ENCODE measurements around the gene PTGIR. TPM values are rescaled to one million over a fixed set of nuclear protein-coding genes. Genes with fewer than 3 reads are reported as not detected.
A peak's percentile ranks its signal among the peaks of the same experiment; 100 is the strongest.

Gene PTGIR
- total and polyA plus RNA-seq, 10 of the 15 experiments (the other 5 are each of a cell fraction or from before 2014, with no cell fraction given): 0.34 to 29.1 (median 9.9) TPM

DNA sequence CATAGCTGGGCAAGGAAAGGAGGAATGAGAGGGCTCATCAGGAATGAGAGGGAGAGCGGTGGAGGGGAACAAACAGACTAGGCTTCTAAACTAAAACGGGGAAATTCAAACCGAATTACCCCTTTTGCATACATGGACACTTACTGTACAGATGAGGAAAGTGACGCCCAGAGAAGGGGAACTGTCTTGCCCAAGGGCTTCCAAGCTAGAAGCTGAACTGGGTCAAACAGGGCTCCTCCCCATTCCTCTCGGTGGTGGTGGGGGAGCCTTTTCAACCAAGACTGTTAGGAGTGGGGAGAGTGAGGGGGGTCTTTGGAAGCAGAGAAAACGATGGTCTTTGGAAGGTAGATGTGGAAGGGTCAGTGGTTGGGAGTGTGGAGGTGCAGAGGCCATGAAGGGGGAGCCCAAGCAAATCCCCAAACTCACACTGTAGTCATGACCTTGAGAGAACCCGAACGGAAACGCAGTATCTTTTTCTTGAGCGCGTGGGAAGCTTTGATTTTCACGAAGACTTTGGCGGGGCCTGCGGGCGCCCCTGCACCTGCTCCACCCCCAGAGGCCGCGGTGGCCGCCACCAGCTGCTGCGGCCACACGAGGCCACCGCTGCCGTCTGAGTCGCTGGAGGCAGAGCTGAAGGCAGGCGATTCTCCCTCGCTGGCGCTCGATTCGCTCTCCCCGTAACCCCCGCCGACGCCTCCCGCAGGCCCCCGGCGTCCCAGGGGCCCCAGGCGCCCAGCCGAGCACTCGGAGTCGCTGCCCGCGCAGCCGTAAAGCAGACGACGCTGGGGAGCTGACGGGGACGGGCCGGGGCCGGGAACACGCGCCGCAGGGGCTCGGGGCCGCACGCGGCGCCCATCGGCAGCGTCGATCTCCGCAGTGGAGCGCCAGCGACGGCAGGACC lies 23.4 kb upstream of the PTGIR start (continued):
- 0 out of 4 replicates have a peak, but pooled peaks of 1 of the 2 experiments have one; percentile 15 for TF ChIP-seq EP300 (IDR thresholded peaks at IDR 0.05; ENCODE audit: borderline replicate concordance in 1 of 2, control insufficient read depth in 1 of 2, low read depth in 2 of 2, low read length in 2 of 2)
- peak; percentile 18; the same call in 1 of the 2 replicates for TF ChIP-seq PAX5 (IDR thresholded peaks at IDR 0.05; ENCODE audit: borderline replicate concordance, low read depth, low read length)
- TF ChIP-seq LARP7 (IDR thresholded peaks at IDR 0.05): 0 out of 2 replicates have a peak, but pooled peaks have one; percentile 29
- 0 out of 2 replicates have a peak, but pooled peaks have one; percentile 31 for TF ChIP-seq ESRRA (IDR thresholded peaks at IDR 0.05; ENCODE audit: low read length)
- peak; percentile 69 for TF ChIP-seq GATAD2B (conservative IDR thresholded peaks at IDR 0.05; ENCODE audit: low read depth)
- TF ChIP-seq POU2F2 (IDR thresholded peaks at IDR 0.05; ENCODE audit: borderline replicate concordance, low read depth, low read length): 0 out of 3 replicates have a peak, but pooled peaks have one; percentile 16
- no peak for TF ChIP-seq RB1 (IDR thresholded peaks at IDR 0.05; ENCODE audit: borderline replicate concordance)
- no peak for TF ChIP-seq ATF2 (IDR thresholded peaks at IDR 0.05; ENCODE audit: low read length)
- no peak for TF ChIP-seq WRNIP1 (IDR thresholded peaks at IDR 0.05; ENCODE audit: borderline replicate concordance, low read depth, low read length)
- TF ChIP-seq PML (IDR thresholded peaks at IDR 0.05; ENCODE audit: low read length): no peak
- TF ChIP-seq EED (IDR thresholded peaks at IDR 0.05; ENCODE audit: low read depth): no peak
- TF ChIP-seq, protein P1, sequence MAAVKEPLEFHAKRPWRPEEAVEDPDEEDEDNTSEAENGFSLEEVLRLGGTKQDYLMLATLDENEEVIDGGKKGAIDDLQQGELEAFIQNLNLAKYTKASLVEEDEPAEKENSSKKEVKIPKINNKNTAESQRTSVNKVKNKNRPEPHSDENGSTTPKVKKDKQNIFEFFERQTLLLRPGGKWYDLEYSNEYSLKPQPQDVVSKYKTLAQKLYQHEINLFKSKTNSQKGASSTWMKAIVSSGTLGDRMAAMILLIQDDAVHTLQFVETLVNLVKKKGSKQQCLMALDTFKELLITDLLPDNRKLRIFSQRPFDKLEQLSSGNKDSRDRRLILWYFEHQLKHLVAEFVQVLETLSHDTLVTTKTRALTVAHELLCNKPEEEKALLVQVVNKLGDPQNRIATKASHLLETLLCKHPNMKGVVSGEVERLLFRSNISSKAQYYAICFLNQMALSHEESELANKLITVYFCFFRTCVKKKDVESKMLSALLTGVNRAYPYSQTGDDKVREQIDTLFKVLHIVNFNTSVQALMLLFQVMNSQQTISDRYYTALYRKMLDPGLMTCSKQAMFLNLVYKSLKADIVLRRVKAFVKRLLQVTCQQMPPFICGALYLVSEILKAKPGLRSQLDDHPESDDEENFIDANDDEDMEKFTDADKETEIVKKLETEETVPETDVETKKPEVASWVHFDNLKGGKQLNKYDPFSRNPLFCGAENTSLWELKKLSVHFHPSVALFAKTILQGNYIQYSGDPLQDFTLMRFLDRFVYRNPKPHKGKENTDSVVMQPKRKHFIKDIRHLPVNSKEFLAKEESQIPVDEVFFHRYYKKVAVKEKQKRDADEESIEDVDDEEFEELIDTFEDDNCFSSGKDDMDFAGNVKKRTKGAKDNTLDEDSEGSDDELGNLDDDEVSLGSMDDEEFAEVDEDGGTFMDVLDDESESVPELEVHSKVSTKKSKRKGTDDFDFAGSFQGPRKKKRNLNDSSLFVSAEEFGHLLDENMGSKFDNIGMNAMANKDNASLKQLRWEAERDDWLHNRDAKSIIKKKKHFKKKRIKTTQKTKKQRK (IDR thresholded peaks at IDR 0.05; ENCODE audit: low read depth, low read length): no peak
- TF ChIP-seq DPF2 (IDR thresholded peaks at IDR 0.05): 0 out of 2 replicates have a peak, but pooled peaks have one; percentile 59
- 0 out of 2 replicates have a peak, but pooled peaks have one; percentile 42 for TF ChIP-seq NBN (IDR thresholded peaks at IDR 0.05)
- no peak for TF ChIP-seq ZBTB11 (CRISPR knock-in tag; IDR thresholded peaks at IDR 0.05)
- TF ChIP-seq, protein P2, sequence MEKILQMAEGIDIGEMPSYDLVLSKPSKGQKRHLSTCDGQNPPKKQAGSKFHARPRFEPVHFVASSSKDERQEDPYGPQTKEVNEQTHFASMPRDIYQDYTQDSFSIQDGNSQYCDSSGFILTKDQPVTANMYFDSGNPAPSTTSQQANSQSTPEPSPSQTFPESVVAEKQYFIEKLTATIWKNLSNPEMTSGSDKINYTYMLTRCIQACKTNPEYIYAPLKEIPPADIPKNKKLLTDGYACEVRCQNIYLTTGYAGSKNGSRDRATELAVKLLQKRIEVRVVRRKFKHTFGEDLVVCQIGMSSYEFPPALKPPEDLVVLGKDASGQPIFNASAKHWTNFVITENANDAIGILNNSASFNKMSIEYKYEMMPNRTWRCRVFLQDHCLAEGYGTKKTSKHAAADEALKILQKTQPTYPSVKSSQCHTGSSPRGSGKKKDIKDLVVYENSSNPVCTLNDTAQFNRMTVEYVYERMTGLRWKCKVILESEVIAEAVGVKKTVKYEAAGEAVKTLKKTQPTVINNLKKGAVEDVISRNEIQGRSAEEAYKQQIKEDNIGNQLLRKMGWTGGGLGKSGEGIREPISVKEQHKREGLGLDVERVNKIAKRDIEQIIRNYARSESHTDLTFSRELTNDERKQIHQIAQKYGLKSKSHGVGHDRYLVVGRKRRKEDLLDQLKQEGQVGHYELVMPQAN (conservative IDR thresholded peaks at IDR 0.05): no peak
- 0 out of 2 replicates have a peak, but pooled peaks have one; percentile 31 for TF ChIP-seq BCL11A (IDR thresholded peaks at IDR 0.05; ENCODE audit: low read depth, low read length)

Measured in GM12878 (cell line).